Stimulated activated naive CD4-positive, alpha-beta T cell treated with Interleukin-2 at 50 U/mL for 16 hours (primary cell): Measurements from ENCODE around the gene ABCG4.

Experiments
- DNase-seq: peaks from one replicate; lab custom pipeline; 2025; lab: John Stamatoyannopoulos, UW

The ABCG4 gene

DNA sequence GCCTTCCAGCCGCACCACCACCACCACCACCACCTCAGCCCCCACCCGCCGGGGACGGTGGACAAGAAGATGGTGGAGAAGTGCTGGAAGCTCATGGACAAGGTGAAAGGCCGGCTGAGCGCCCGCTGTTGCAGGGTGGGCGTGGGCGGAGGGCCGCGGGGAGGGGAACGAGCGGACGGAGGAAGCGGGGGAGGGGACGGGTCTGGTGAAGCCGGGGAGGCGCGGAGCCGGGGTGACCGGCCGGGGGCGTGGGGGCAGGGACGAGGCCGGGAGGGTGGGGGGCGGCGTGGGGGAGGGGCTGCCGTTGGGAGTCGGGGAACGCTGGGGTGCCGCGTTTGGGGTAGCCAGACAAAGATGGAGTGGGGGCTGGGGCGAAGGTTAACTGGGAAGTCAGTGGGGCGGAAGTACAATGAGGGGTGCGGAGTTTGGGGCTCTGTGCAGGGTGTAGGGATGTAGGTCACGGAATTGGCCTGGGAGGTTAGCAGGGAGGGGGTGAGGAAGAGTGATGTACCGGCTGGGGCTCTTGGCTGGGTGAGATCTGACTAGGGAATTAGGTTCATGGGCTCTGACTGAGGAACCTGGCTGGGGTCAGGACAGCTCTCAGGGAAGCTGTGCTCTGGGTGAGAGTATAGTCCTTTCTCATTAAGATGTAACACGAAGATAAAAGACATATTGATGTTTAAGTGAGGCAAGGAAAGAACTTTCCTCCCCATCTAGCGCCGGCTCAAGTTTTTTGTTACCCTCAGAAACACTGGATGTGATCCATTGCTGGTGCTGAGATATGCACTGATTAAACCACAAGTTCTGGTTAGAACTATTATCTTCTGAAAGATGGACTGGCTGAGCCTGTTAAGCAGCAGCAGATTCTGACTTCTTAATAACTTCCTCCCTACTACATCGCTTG lies 57.9 kb downstream of the ABCG4 start:
- DNase-seq: peak; percentile 54

DNA sequence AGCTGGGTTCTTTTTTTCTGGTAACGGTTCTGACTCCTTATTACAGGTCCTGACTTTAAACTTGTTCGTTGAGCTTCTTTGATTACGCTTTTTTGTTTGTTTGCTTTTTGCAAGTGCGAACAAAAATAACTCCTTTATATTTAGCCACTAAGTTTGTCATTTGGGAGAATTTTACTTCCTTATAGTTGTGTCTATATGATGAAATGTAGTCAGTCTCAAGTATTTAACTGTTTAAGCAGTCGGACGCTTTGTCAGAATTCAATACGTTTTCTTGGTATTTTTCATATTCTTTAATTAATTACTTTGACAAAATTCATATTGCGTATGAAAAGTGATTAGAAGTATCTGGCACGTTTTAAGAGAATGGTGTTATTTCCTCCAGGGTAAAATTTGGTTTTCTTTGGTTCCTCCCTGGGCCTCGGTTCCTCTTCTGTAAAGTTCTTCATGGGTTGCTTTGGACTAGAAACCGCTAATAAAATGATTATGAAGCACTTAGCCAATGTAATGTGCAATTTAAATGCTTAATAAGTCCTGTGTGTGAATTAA lies 58.6 kb downstream of the ABCG4 start:
- no peak for DNase-seq

DNA sequence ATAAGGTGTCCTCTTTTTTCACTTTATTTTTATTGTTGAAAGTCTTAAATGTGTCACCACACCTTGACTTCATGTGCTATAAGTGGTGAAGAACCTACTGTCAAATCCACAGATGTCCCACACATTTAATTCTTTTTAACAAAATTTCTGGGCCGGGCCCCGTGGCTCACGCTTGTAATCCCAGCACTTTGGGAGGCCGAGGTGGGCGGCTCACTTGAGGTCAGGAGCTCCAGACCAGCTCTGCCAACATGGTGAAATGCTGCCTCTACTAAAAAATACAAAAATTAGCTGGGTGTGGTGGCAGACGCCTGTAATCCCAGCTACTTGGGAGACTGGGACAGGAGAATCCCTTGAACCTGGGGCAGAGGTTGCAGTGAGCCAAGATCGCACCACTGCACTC lies 60.3 kb downstream of the ABCG4 start:
- DNase-seq: no peak

DNA sequence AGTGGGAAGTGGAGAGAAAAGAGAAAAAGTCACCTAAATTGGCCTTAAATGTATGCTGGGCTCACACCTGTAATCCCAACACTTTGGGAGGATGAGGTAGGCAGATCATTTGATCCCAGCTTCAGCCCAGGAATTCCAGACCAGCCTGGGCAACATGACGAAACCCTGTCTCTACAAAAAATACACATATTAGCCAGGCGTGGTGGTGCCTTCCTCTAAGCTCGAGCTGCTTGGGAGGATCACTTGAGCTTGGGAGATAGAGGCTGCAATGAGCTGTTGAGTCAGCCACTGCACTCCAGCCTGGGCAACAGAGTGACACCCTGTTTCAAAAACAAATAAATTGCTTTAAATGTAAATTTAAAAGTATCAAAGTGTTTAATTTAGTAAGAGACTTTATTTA lies 61.2 kb downstream of the ABCG4 start:
- DNase-seq: no peak
